GM18519 (cell line): Measurements from ENCODE around the gene POU3F3.

Experiments used
- ATAC-seq: cut with Tn5 transposase; IDR thresholded peaks from one replicate; pipeline ENCODE4 v1.9.1; 2021; ENCODE audit warnings: mild to moderate bottlenecking, moderate library complexity; ENCODE audit not compliant: unreplicated experiment, low FRiP score

The POU3F3 gene

GRCh38 chr2:104846786-104847585 lies 6.9 kb upstream of the POU3F3 start:
- ATAC-seq = no peak

- no peak for ATAC-seq
Measured at GRCh38 chr2:104847586-104848160, 6.2 kb upstream of the POU3F3 start.

GRCh38 chr2:104848526-104848925 lies 5.4 kb upstream of the POU3F3 start:
- ATAC-seq = no peak

GRCh38 chr2:104849101-104849500 lies 4.8 kb upstream of the POU3F3 start:
- ATAC-seq = no peak

- peak; percentile 35 for ATAC-seq
Measured at GRCh38 chr2:104849618-104850141, 4.2 kb upstream of the POU3F3 start.

- no peak for ATAC-seq
Measured at GRCh38 chr2:104850361-104851290, 3.3 kb upstream of the POU3F3 start.

GRCh38 chr2:104851291-104852089 lies 2.4 kb upstream of the POU3F3 start:
- no peak for ATAC-seq

- no peak for ATAC-seq
Measured at GRCh38 chr2:104852090-104852666, 1.7 kb upstream of the POU3F3 start.

GRCh38 chr2:104854498-104855220 lies 744 bp downstream of the POU3F3 start:
- ATAC-seq = no peak

- ATAC-seq = no peak
Measured at GRCh38 chr2:104855221-104856085, 1.5 kb downstream of the POU3F3 start.

GRCh38 chr2:104856086-104856972 lies 2.4 kb downstream of the POU3F3 start:
- no peak for ATAC-seq

- ATAC-seq = no peak
Measured at GRCh38 chr2:104856973-104857261, 3.0 kb downstream of the POU3F3 start.

GRCh38 chr2:104857262-104858005 lies 3.5 kb downstream of the POU3F3 start:
- ATAC-seq = no peak

GRCh38 chr2:104858006-104858978 lies 4.4 kb downstream of the POU3F3 start:
- ATAC-seq = no peak

GRCh38 chr2:104859291-104859765 lies 5.4 kb downstream of the POU3F3 start:
- no peak for ATAC-seq
